Mucosa of descending colon (tissue), 3 donors: ENCODE measurements around the gene PCDH18. TPM values are rescaled to one million over a fixed set of nuclear protein-coding genes. Genes with fewer than 3 reads are reported as not detected.

Experiments
- ATAC-seq: fragments of 200-7000 bp; cut with Tn5 transposase; one replicate; pipeline ENCODE4 v1.9.1; 2020; ENCODE audit warnings: mild to moderate bottlenecking, moderate library complexity
- DNase-seq, 3 donors: peaks; one replicate each; pipeline ENCODE4 v3.0.0-alpha.2; 2020
- H3K36me3 ChIP-seq: fragments of 200-600 bp; one replicate; pipeline ENCODE4 v1.8.0; 2021; ENCODE audit warnings: low read depth, mild to moderate bottlenecking
- H3K4me1 ChIP-seq: fragments of 200-600 bp; one replicate; pipeline ENCODE4 v1.8.0; 2021; ENCODE audit warnings: low read depth, mild to moderate bottlenecking
- H3K4me3 ChIP-seq: fragments of 200-600 bp; one replicate; pipeline ENCODE4 v1.8.0; 2021; ENCODE audit warnings: mild to moderate bottlenecking
- H3K9me3 ChIP-seq: fragments of 200-600 bp; one replicate; pipeline ENCODE4 v1.8.0; 2021; ENCODE audit warnings: mild to moderate bottlenecking
- CTCF ChIP-seq: fragments of 200-600 bp; IDR thresholded peaks from one replicate; pipeline ENCODE4 v1.8.0; 2022; ENCODE audit warnings: antibody characterized with exemption, mild to moderate bottlenecking
- intact Hi-C, 2 donors: fragments of 100-400 bp; cut with DNase I in 1 of 2; cut with micrococcal nuclease in 1 of 2; formaldehyde crosslinking; loops; one replicate each; pipeline versions ENCODE4 v1.11.0 to v1.11.1; 2022; cut with DNase I, micrococcal nuclease
- total RNA-seq, 3 donors: library from RNA; stranded (reverse); fragmentation: NEBNext Ultra II Directional in 2 of 3; extraction: Animal tissue kit (Norgen Biotek cat#: 25700) in 2 of 3; gene quantifications; one replicate each; pipeline versions ENCODE4 v1.2.1 to v1.2.4, GENCODE V29; 2021 to 2023
- donor health status: DM: no; HTN: no; CAD: no; lungs with moderate emphysema.
- donor health status: DM: no; HTN: no; CAD: no.
- donor health status: DM: no; HTN: yes; CAD: no.

The PCDH18 gene
- total RNA-seq, 3 donors from 2014 or later: 5.0 to 35.2 (median 12.8) TPM

- H3K9me3 ChIP-seq: peaks cover 2% of the 10 kb centered on the region
- no peaks in the 10 kb centered on the region for H3K4me1 ChIP-seq
- no peak overlapping the region for H3K4me3 ChIP-seq
- no peak for TF ChIP-seq CTCF
- no peak for DNase-seq
- no peaks in the 10 kb centered on the region for H3K36me3 ChIP-seq
- ATAC-seq: no peak
- intact Hi-C loops: no loop called here
These were observed 1.6 kb upstream of the PCDH18 start for GRCh38 chr4:137533855-137534254.

GRCh38 chr4:137532869-137533236, 559 bp upstream of the PCDH18 start:
- H3K36me3 ChIP-seq: no peaks in the 10 kb centered on the region
- no peak overlapping the region for H3K4me3 ChIP-seq
- no peak for TF ChIP-seq CTCF
- H3K4me1 ChIP-seq: no peaks in the 10 kb centered on the region
- H3K9me3 ChIP-seq: peaks cover 2% of the 10 kb centered on the region
- intact Hi-C loops: no loop called here
- no peak for DNase-seq
- ATAC-seq: no peak

GRCh38 chr4:137531168-137531985, 917 bp downstream of the PCDH18 start:
- DNase-seq: peak in 1 of 3 donors; percentile 19
- intact Hi-C loops: no loop called here
- ATAC-seq: no peak
- H3K36me3 ChIP-seq: no peaks in the 10 kb centered on the region
- H3K4me3 ChIP-seq: no peak overlapping the region
- no peaks in the 10 kb centered on the region for H3K9me3 ChIP-seq
- no peaks in the 10 kb centered on the region for H3K4me1 ChIP-seq
- no peak for TF ChIP-seq CTCF

- Histone ChIP-seq H3K9me3 (no peaks in the 10 kb centered on the region), H3K4me1 (no peaks in the 10 kb centered on the region), H3K4me3 (no peak overlapping the region), H3K36me3 (no peaks in the 10 kb centered on the region)
- TF ChIP-seq CTCF: no peak
- DNase-seq (no peak), ATAC-seq (no peak)
- intact Hi-C loops: no loop called here
These were observed 2.1 kb downstream of the PCDH18 start for GRCh38 chr4:137530176-137530575.

GRCh38 chr4:137529432-137529831, 2.9 kb downstream of the PCDH18 start:
- TF ChIP-seq CTCF: no peak
- intact Hi-C loops: no loop called here
- Histone ChIP-seq H3K4me1 (no peaks in the 10 kb centered on the region), H3K36me3 (no peaks in the 10 kb centered on the region), H3K9me3 (no peaks in the 10 kb centered on the region), H3K4me3 (no peak overlapping the region)
- ATAC-seq: no peak
- no peak for DNase-seq

- DNase-seq (no peak), ATAC-seq (no peak)
- Histone ChIP-seq H3K36me3 (no peaks in the 10 kb centered on the region), H3K4me1 (no peaks in the 10 kb centered on the region), H3K9me3 (no peaks in the 10 kb centered on the region), H3K4me3 (no peak overlapping the region)
- no peak for TF ChIP-seq CTCF
- intact Hi-C loops: no loop called here
These were observed 3.6 kb downstream of the PCDH18 start for GRCh38 chr4:137528673-137529072.
